H9 (cell line): ENCODE measurements around the gene LRMDA. TPM values are rescaled to one million over a fixed set of nuclear protein-coding genes. Genes with fewer than 3 reads are reported as not detected.

Experiments used
- DNase-seq: peaks from one replicate; pipeline ENCODE4 v3.0.0-alpha.2; 2017
- H2AFZ ChIP-seq: one replicate; pipeline ENCODE4 v1.6.1; 2013; ENCODE audit warnings: mild to moderate bottlenecking, low read length, control low read depth, moderate library complexity
- H2AK5ac ChIP-seq: 2 replicates; pipeline ENCODE4 v1.6.1; 2013; ENCODE audit warnings: low read length, control low read depth, mixed read lengths; ENCODE audit not compliant: insufficient read length
- H2BK120ac ChIP-seq: one replicate; pipeline ENCODE4 v1.6.1; 2013; ENCODE audit warnings: low read depth, mild to moderate bottlenecking, low read length, control low read depth, inconsistent platforms; ENCODE audit not compliant: poor library complexity, severe bottlenecking
- H2BK12ac ChIP-seq: 2 replicates; pipeline ENCODE4 v1.6.1; 2013; ENCODE audit warnings: low read length, control low read depth, mixed read lengths, low read depth; ENCODE audit not compliant: insufficient read length
- H2BK15ac ChIP-seq: 2 replicates; pipeline ENCODE4 v1.6.1; 2013; ENCODE audit warnings: low read depth, low read length, control low read depth
- H2BK20ac ChIP-seq: one replicate; pipeline ENCODE4 v1.6.1; 2013; ENCODE audit warnings: low read depth, mild to moderate bottlenecking, low read length, control low read depth, inconsistent platforms; ENCODE audit not compliant: poor library complexity, severe bottlenecking
- H2BK5ac ChIP-seq: 2 replicates; pipeline ENCODE4 v1.6.1; 2013; ENCODE audit warnings: low read length, control low read depth, mixed read lengths; ENCODE audit not compliant: insufficient read length
- H3K14ac ChIP-seq: 2 replicates; pipeline ENCODE4 v1.6.1; 2013; ENCODE audit warnings: low read length, control low read depth; ENCODE audit not compliant: insufficient read depth
- H3K18ac ChIP-seq: 2 replicates; pipeline ENCODE4 v1.6.1; 2013; ENCODE audit warnings: low read depth, mild to moderate bottlenecking, mixed read lengths, low read length, control low read depth; ENCODE audit not compliant: insufficient read length
- H3K23ac ChIP-seq: 2 replicates; pipeline ENCODE4 v1.6.1; 2013; ENCODE audit warnings: low read length, control low read depth, mixed read lengths, low read depth; ENCODE audit not compliant: insufficient read length
- H3K23me2 ChIP-seq: 2 replicates; pipeline ENCODE4 v1.6.1; 2013; ENCODE audit warnings: low read depth, mild to moderate bottlenecking, mixed read lengths, low read length, control low read depth; ENCODE audit not compliant: insufficient read length, poor library complexity, severe bottlenecking
- H3K27ac ChIP-seq: 2 replicates; pipeline ENCODE4 v1.5.1; 2013; ENCODE audit warnings: low read length, control low read depth, mixed read lengths, low read depth; ENCODE audit not compliant: insufficient read length
- H3K27me3 ChIP-seq: 2 replicates; pipeline ENCODE4 v1.6.1; 2013; ENCODE audit warnings: low read length, control low read depth, inconsistent platforms; ENCODE audit not compliant: insufficient read depth
- H3K4ac ChIP-seq: 2 replicates; pipeline ENCODE4 v1.6.1; 2013; ENCODE audit warnings: low read depth, mild to moderate bottlenecking, control low read depth, inconsistent platforms, low read length, moderate library complexity
- H3K4me1 ChIP-seq: 2 replicates; pipeline ENCODE4 v1.6.1; 2013; ENCODE audit warnings: low read length, control low read depth, inconsistent platforms; ENCODE audit not compliant: insufficient read depth
- H3K4me2 ChIP-seq: 2 replicates; pipeline ENCODE4 v1.6.1; 2013; ENCODE audit warnings: low read length, control low read depth, mixed read lengths; ENCODE audit not compliant: insufficient read length, insufficient read depth
- H3K56ac ChIP-seq: 2 replicates; pipeline ENCODE4 v1.6.1; 2013; ENCODE audit warnings: low read depth, mild to moderate bottlenecking, mixed read lengths, low read length, control low read depth; ENCODE audit not compliant: insufficient read length
- H3K79me1 ChIP-seq: 2 replicates; pipeline ENCODE4 v1.6.1; 2013; ENCODE audit warnings: low read depth, mild to moderate bottlenecking, moderate library complexity, low read length, control low read depth, inconsistent platforms; ENCODE audit not compliant: insufficient read depth, poor library complexity, severe bottlenecking
- H3K79me2 ChIP-seq: 2 replicates; pipeline ENCODE4 v1.6.1; 2013; ENCODE audit warnings: low read length, control low read depth, inconsistent platforms; ENCODE audit not compliant: insufficient read depth
- H3K9ac ChIP-seq: 2 replicates; pipeline ENCODE4 v1.6.1; 2013; ENCODE audit warnings: low read length, control low read depth, mixed read lengths; ENCODE audit not compliant: insufficient read length; ENCODE audit errors: extremely low read depth
- H3K9me3 ChIP-seq: one replicate; pipeline ENCODE4 v1.6.1; 2013; ENCODE audit warnings: low read depth, low read length, inconsistent platforms; ENCODE audit not compliant: control insufficient read depth
- H3T11ph ChIP-seq: one replicate; pipeline ENCODE4 v1.6.1; 2013; ENCODE audit warnings: mild to moderate bottlenecking, low read length, control low read depth, inconsistent platforms
- H4K20me1 ChIP-seq: one replicate; pipeline ENCODE4 v1.6.1; 2013; ENCODE audit not compliant: control insufficient read depth, insufficient read length, insufficient read depth
- H4K5ac ChIP-seq: 2 replicates; pipeline ENCODE4 v1.6.1; 2013; ENCODE audit warnings: low read depth, mild to moderate bottlenecking, mixed read lengths, low read length, control low read depth; ENCODE audit not compliant: insufficient read length
- H4K8ac ChIP-seq: replicated peaks from 2 replicates; pipeline ENCODE4 v1.6.1; 2013; ENCODE audit warnings: low read length, control low read depth, mixed read lengths, low read depth; ENCODE audit not compliant: insufficient read length
- H4K91ac ChIP-seq: 2 replicates; pipeline ENCODE4 v1.6.1; 2013; ENCODE audit warnings: low read depth, mild to moderate bottlenecking, moderate library complexity, mixed read lengths, low read length, control low read depth; ENCODE audit not compliant: insufficient read length
- H3K27ac Mint-ChIP-seq, 3 experiments: 2 replicates in 2 of 3; 3 replicates in 1 of 3; pipeline ENCODE4 v1.8.0; 2020 to 2021; ENCODE audit warnings: mixed read lengths in 3 of 3, mild to moderate bottlenecking in 1 of 3, moderate library complexity in 1 of 3
- H3K27me3 Mint-ChIP-seq: 2 replicates; pipeline ENCODE4 v1.8.0; 2021; ENCODE audit warnings: low read depth, mild to moderate bottlenecking, moderate library complexity, mixed read lengths
- H3K36me3 Mint-ChIP-seq, 3 experiments: 2 replicates in 2 of 3; 3 replicates in 1 of 3; pipeline ENCODE4 v1.8.0; 2020 to 2021; ENCODE audit warnings: low read depth in 3 of 3, mixed read lengths in 3 of 3; ENCODE audit not compliant: insufficient read depth in 1 of 3
- H3K4me1 Mint-ChIP-seq, 2 experiments: 2 replicates each; pipeline ENCODE4 v1.8.0; 2020; ENCODE audit warnings: mixed read lengths in 2 of 2
- H3K4me3 Mint-ChIP-seq, 2 experiments: 2 replicates in 1 of 2; 3 replicates in 1 of 2; pipeline ENCODE4 v1.8.0; 2020 to 2021; ENCODE audit warnings: mild to moderate bottlenecking in 2 of 2, mixed read lengths in 2 of 2, moderate library complexity in 1 of 2
- H3K9me3 Mint-ChIP-seq, 2 experiments: 2 replicates in 1 of 2; 3 replicates in 1 of 2; pipeline ENCODE4 v1.8.0; 2020; ENCODE audit warnings: mild to moderate bottlenecking in 2 of 2, mixed read lengths in 2 of 2, moderate library complexity in 1 of 2
- CTCF ChIP-seq: fragments of 200-600 bp; sonication (generic); conservative IDR thresholded peaks from 3 replicates; pipeline ENCODE4 v1.8.0; 2021; ENCODE audit warnings: antibody characterized with exemption, mild to moderate bottlenecking
- WGBS: extraction: QIAGEN DNeasy Blood & Tissue Kit; methylation state at CpG from one replicate; pipeline ENCODE4 v1.1.7; 2013; ENCODE audit warnings: missing lambda C conversion rate, low lambda C conversion rate, mixed read lengths; ENCODE audit not compliant: insufficient read length; ENCODE audit errors: extremely low coverage; 5-methylcytosine and 5-hydroxymethylcytosine counted together
- total RNA-seq: library from RNA; stranded (reverse); gene quantifications from 2 replicates; pipeline ENCODE4 v1.2.1, GENCODE V29; 2021

LRMDA gene
- total RNA-seq, 1 experiment from 2014 or later: 1.8 TPM

- no peak overlapping the region for H2BK12ac ChIP-seq
- H3K79me1 ChIP-seq: no peaks in the 10 kb centered on the region
- H3K23ac ChIP-seq: no peak overlapping the region
- H3K4me3 Mint-ChIP-seq: no peak overlapping the region
- H3K4me2 ChIP-seq: no peak overlapping the region
- no peak overlapping the region for H3K27ac ChIP-seq
- H4K8ac ChIP-seq: no peak overlapping the region
- no peaks in the 10 kb centered on the region for H3K23me2 ChIP-seq
- H2AFZ ChIP-seq: no peak overlapping the region
- no peak overlapping the region for H4K5ac ChIP-seq
- H4K91ac ChIP-seq: no peak overlapping the region
- no peak overlapping the region for H2BK15ac ChIP-seq
- H3K79me2 ChIP-seq: no peaks in the 10 kb centered on the region
- H2BK120ac ChIP-seq: no peak overlapping the region
- no peaks in the 10 kb centered on the region for H3K27me3 ChIP-seq
- H3K36me3 Mint-ChIP-seq: no peaks in the 10 kb centered on the region
- H2BK5ac ChIP-seq: no peak overlapping the region
- no peak for DNase-seq
- no peak for TF ChIP-seq CTCF
- no peak overlapping the region for H3K9ac ChIP-seq
- no peaks in the 10 kb centered on the region for H3K4me1 Mint-ChIP-seq
- no peaks in the 10 kb centered on the region for H4K20me1 ChIP-seq
- H3K27ac Mint-ChIP-seq: no peak overlapping the region
- WGBS: no CpG with 5 or more reads among the region's 2 CpGs
- no peak overlapping the region for H3K14ac ChIP-seq
- no peaks in the 10 kb centered on the region for H3K9me3 ChIP-seq
- no peaks in the 10 kb centered on the region for H3K9me3 Mint-ChIP-seq
- H3K27me3 Mint-ChIP-seq: no peaks in the 10 kb centered on the region
- H3K18ac ChIP-seq: no peak overlapping the region
- H3K4ac ChIP-seq: no peak overlapping the region
- H3K4me1 ChIP-seq: no peaks in the 10 kb centered on the region
- H2AK5ac ChIP-seq: no peak overlapping the region
- no peak overlapping the region for H2BK20ac ChIP-seq
- no peak overlapping the region for H3K56ac ChIP-seq
- no peak overlapping the region for H3T11ph ChIP-seq
Observed at GRCh38 chr10:76020630-76021029, 589.2 kb downstream of the LRMDA start.
